SK-N-SH treated with all-trans-retinoic acid at 6 μM for 48 hours (cell line): Measurements from ENCODE around the gene HOXA13.

ENCODE experiments used
- ARNTL ChIP-seq: fragments of 450-650 bp; formaldehyde crosslinking; IDR thresholded peaks from 2 replicates; pipeline ENCODE4 v1.5.0; 2020; ENCODE audit warnings: low read depth, mild to moderate bottlenecking, moderate library complexity, borderline replicate concordance
- SNAI2 ChIP-seq: fragments of 250-450 bp; sonication (Bioruptor Pico); IDR thresholded peaks from 2 replicates; pipeline ENCODE4 v1.5.0; 2020; ENCODE audit warnings: mild to moderate bottlenecking, moderate library complexity
- TF ChIP-seq, protein P1 (sequence below): fragments of 250-450 bp; sonication (Bioruptor Pico); IDR thresholded peaks from 2 replicates; pipeline ENCODE4 v1.5.0; 2020; ENCODE audit warnings: mild to moderate bottlenecking, moderate library complexity

DNA sequence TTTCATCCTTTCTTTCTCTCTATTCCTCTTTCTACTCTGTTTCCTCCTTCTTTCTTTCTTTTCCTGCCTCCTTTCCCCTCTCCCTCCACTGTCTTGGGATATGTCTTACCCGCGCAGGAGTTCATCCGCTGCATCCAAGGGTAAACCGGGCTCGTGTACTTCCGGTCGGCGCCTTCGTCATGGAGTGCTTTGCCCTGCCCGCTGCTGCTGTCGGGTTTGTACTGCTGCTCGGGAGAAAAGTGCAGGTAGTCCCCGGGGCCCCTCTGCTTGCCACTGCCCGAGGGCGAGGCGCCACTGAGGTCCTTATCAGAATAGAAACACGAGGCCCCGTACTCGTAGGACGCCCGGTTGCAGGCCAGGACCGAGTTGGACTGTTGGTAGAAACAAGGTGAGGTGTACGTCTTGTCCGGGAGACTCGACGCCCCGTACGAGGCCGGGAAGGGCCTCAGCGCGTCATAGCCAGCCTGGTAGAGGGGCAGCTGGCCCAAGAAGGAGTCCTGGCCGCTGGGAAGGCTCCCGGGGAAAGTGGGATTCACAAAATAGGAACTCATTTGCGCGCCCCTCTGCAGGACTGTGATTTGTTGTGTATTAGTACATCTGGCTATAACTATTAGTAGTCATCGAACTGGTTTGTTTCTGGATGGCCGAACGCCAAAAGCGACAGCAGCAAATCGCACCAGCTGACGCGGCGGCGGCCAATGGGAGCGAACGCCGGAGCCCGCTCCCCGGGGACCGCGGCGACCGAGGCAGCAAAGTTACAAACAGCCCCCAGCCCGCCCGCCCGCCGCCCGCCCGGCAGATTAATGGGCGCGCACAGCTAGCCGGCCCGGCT, 52.5 kb downstream of the HOXA13 start, which contains the start of gene HOXA6:
- no peak for TF ChIP-seq SNAI2 (CRISPR knock-in tag)
- no peak for TF ChIP-seq ARNTL (CRISPR knock-in tag)
- TF ChIP-seq, protein P1, sequence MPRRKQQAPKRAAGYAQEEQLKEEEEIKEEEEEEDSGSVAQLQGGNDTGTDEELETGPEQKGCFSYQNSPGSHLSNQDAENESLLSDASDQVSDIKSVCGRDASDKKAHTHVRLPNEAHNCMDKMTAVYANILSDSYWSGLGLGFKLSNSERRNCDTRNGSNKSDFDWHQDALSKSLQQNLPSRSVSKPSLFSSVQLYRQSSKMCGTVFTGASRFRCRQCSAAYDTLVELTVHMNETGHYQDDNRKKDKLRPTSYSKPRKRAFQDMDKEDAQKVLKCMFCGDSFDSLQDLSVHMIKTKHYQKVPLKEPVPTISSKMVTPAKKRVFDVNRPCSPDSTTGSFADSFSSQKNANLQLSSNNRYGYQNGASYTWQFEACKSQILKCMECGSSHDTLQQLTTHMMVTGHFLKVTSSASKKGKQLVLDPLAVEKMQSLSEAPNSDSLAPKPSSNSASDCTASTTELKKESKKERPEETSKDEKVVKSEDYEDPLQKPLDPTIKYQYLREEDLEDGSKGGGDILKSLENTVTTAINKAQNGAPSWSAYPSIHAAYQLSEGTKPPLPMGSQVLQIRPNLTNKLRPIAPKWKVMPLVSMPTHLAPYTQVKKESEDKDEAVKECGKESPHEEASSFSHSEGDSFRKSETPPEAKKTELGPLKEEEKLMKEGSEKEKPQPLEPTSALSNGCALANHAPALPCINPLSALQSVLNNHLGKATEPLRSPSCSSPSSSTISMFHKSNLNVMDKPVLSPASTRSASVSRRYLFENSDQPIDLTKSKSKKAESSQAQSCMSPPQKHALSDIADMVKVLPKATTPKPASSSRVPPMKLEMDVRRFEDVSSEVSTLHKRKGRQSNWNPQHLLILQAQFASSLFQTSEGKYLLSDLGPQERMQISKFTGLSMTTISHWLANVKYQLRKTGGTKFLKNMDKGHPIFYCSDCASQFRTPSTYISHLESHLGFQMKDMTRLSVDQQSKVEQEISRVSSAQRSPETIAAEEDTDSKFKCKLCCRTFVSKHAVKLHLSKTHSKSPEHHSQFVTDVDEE (CRISPR knock-in tag): no peak
